Loucy (cell line): ENCODE results near the gene RBM33.

Source experiments
- H2AFZ ChIP-seq: fragments of 200-600 bp; sonication (generic); 2 replicates; pipeline ENCODE4 v1.6.0; 2016; ENCODE audit warnings: antibody characterized with exemption, mild to moderate bottlenecking, low read length, moderate library complexity
- H3F3A ChIP-seq: fragments of 200-600 bp; 2 replicates; pipeline ENCODE4 v1.6.0; 2016; ENCODE audit warnings: antibody characterized with exemption, low read depth, mild to moderate bottlenecking
- H3K27me3 ChIP-seq: fragments of 200-600 bp; sonication (generic); 2 replicates; pipeline ENCODE4 v1.6.1; 2014; ENCODE audit warnings: low read length, mild to moderate bottlenecking; ENCODE audit not compliant: insufficient read depth, poor library complexity, severe bottlenecking
- H3K36me3 ChIP-seq: fragments of 200-600 bp; sonication (generic); 2 replicates; pipeline ENCODE4 v1.6.1; 2016; ENCODE audit warnings: low read length; ENCODE audit not compliant: insufficient read depth
- H3K4me1 ChIP-seq: fragments of 200-600 bp; sonication (generic); 2 replicates; pipeline ENCODE4 v1.5.1; 2014; ENCODE audit warnings: low read length, mild to moderate bottlenecking; ENCODE audit not compliant: insufficient read depth, poor library complexity, severe bottlenecking
- H3K4me2 ChIP-seq: fragments of 200-600 bp; sonication (generic); 2 replicates; pipeline ENCODE4 v1.6.0; 2014; ENCODE audit warnings: antibody characterized with exemption, low read length, low read depth, mild to moderate bottlenecking; ENCODE audit not compliant: poor library complexity, severe bottlenecking
- H3K4me3 ChIP-seq: fragments of 200-600 bp; sonication (generic); 2 replicates; pipeline ENCODE4 v1.5.1; 2014; ENCODE audit warnings: low read length, mild to moderate bottlenecking, mixed read lengths; ENCODE audit not compliant: poor library complexity, severe bottlenecking
- H3K79me2 ChIP-seq: fragments of 200-600 bp; sonication (generic); 2 replicates; pipeline ENCODE4 v1.6.1; 2014; ENCODE audit warnings: low read length; ENCODE audit not compliant: insufficient read depth
- H3K9ac ChIP-seq: fragments of 200-600 bp; sonication (generic); 2 replicates; pipeline ENCODE4 v1.6.0; 2014; ENCODE audit warnings: mild to moderate bottlenecking, low read depth, low read length, moderate library complexity; ENCODE audit not compliant: poor library complexity, severe bottlenecking
- H3K9me2 ChIP-seq: fragments of 200-600 bp; sonication (generic); replicated peaks from 2 replicates; pipeline ENCODE4 v1.6.1; 2016; ENCODE audit warnings: low read depth, low read length, mixed read lengths
- H3K9me3 ChIP-seq: fragments of 200-600 bp; sonication (generic); 2 replicates; pipeline ENCODE4 v1.6.1; 2014; ENCODE audit warnings: mild to moderate bottlenecking, antibody characterized with exemption, low read length, low read depth; ENCODE audit not compliant: insufficient read depth
- H4K20me1 ChIP-seq: fragments of 200-600 bp; sonication (generic); 2 replicates; pipeline ENCODE4 v1.6.0; 2014; ENCODE audit warnings: antibody characterized with exemption, low read length, mild to moderate bottlenecking; ENCODE audit not compliant: insufficient read depth, poor library complexity, severe bottlenecking
- EZH2phosphoT487 ChIP-seq: fragments of 200-600 bp; IDR thresholded peaks from 2 replicates; pipeline ENCODE4 v1.6.1; 2018; ENCODE audit warnings: antibody characterized with exemption, mild to moderate bottlenecking, moderate library complexity, borderline replicate concordance
- TF ChIP-seq, protein P1 (sequence below): fragments of 200-600 bp; sonication (generic); conservative IDR thresholded peaks from 2 replicates; pipeline ENCODE4 v1.5.1; 2014; ENCODE audit warnings: mild to moderate bottlenecking, antibody characterized with exemption, low read length

RBM33 gene

DNA sequence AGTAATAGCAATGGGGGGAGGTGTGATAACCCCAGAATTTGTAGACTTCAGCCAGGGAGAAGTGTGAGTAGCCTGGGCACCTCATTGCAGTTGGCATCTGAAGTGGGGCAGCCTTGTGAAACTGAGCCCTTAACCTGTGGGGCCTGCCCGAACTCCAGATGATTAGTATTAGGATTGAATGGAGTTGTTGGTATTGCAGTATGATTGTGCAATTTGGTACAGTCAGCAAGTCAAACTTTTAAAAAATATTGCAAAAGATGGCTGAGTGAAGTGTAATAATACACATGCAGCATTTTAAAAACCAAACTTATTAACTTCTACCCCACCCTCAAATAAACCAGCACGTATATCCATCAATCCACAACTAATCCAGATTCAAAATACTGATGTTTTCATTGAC is 9.3 kb downstream of the RBM33 start:
- H3K9me2 ChIP-seq: no peaks in the 10 kb centered on the region
- peaks cover 100% of the 10 kb centered on the region for H3K79me2 ChIP-seq
- H3K36me3 ChIP-seq: no peaks in the 10 kb centered on the region
- peaks cover 8% of the 10 kb centered on the region; the same call in 1 of the 2 replicates for H3K9me3 ChIP-seq
- no peak overlapping the region for H2AFZ ChIP-seq
- H3K4me3 ChIP-seq: peak overlapping the region; percentile 45
- TF ChIP-seq EZH2phosphoT487: no peak
- TF ChIP-seq, protein P1, sequence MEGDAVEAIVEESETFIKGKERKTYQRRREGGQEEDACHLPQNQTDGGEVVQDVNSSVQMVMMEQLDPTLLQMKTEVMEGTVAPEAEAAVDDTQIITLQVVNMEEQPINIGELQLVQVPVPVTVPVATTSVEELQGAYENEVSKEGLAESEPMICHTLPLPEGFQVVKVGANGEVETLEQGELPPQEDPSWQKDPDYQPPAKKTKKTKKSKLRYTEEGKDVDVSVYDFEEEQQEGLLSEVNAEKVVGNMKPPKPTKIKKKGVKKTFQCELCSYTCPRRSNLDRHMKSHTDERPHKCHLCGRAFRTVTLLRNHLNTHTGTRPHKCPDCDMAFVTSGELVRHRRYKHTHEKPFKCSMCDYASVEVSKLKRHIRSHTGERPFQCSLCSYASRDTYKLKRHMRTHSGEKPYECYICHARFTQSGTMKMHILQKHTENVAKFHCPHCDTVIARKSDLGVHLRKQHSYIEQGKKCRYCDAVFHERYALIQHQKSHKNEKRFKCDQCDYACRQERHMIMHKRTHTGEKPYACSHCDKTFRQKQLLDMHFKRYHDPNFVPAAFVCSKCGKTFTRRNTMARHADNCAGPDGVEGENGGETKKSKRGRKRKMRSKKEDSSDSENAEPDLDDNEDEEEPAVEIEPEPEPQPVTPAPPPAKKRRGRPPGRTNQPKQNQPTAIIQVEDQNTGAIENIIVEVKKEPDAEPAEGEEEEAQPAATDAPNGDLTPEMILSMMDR: no peak
- H3F3A ChIP-seq: no peaks in the 10 kb centered on the region
- peaks cover 46% of the 10 kb centered on the region for H3K4me1 ChIP-seq
- H3K27me3 ChIP-seq: no peaks in the 10 kb centered on the region
- H3K9ac ChIP-seq: no peak overlapping the region
- H3K4me2 ChIP-seq: peak overlapping the region; percentile 60
- peaks cover 98% of the 10 kb centered on the region for H4K20me1 ChIP-seq

- Histone ChIP-seq H2AFZ (no peak overlapping the region), H3K9me3 (no peaks in the 10 kb centered on the region), H3K36me3 (peaks cover 6% of the 10 kb centered on the region; the same call in 1 of the 2 replicates), H3K4me3 (no peak overlapping the region), H3K4me2 (peak overlapping the region; percentile 6), H4K20me1 (peaks cover 94% of the 10 kb centered on the region), H3K9ac (no peak overlapping the region), H3K27me3 (no peaks in the 10 kb centered on the region), H3K9me2 (no peaks in the 10 kb centered on the region), H3K4me1 (peaks cover 21% of the 10 kb centered on the region), H3F3A (no peaks in the 10 kb centered on the region), H3K79me2 (peaks cover 99% of the 10 kb centered on the region)
- TF ChIP-seq EZH2phosphoT487: no peak
Measured at GRCh38 chr7:155656891-155657290, 12.4 kb downstream of the RBM33 start.

- no peaks in the 10 kb centered on the region for H3K27me3 ChIP-seq
- no peaks in the 10 kb centered on the region for H3K4me1 ChIP-seq
- H3K9ac ChIP-seq: no peak overlapping the region
- peaks cover 10% of the 10 kb centered on the region; the same call in 1 of the 2 replicates for H3K36me3 ChIP-seq
- H3K9me3 ChIP-seq: no peaks in the 10 kb centered on the region
- no peaks in the 10 kb centered on the region for H3K9me2 ChIP-seq
- no peak for TF ChIP-seq EZH2phosphoT487
- TF ChIP-seq, protein P1: no peak
- H3K4me3 ChIP-seq: no peak overlapping the region
- H3K79me2 ChIP-seq: peaks cover 99% of the 10 kb centered on the region
- no peaks in the 10 kb centered on the region for H3F3A ChIP-seq
- H3K4me2 ChIP-seq: no peak overlapping the region
- peaks cover 94% of the 10 kb centered on the region for H4K20me1 ChIP-seq
- no peak overlapping the region for H2AFZ ChIP-seq
Measured at GRCh38 chr7:155660059-155660757, 15.7 kb downstream of the RBM33 start.

DNA sequence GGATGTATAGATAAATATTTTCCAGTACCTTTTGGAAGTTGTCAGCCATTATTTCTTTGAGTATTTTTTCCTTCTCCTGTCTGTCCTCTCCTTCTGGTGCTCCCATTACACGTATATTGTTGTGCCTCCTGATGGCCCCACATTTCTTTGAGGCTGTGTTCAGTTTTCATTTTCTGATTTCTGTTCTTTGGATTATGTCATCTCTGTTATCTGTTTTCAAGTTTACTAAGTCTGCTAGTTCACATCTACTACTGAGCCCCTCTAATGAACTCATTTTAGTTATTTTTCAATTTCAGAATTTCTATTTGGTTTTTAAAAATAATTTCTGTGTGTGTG is 16.3 kb downstream of the RBM33 start:
- no peak overlapping the region for H3K9ac ChIP-seq
- H3K4me2 ChIP-seq: no peak overlapping the region
- no peaks in the 10 kb centered on the region for H3K27me3 ChIP-seq
- no peak overlapping the region for H2AFZ ChIP-seq
- H3K9me3 ChIP-seq: no peaks in the 10 kb centered on the region
- peaks cover 99% of the 10 kb centered on the region for H3K79me2 ChIP-seq
- H4K20me1 ChIP-seq: peaks cover 94% of the 10 kb centered on the region
- no peak for TF ChIP-seq EZH2phosphoT487
- TF ChIP-seq, protein P1: no peak
- H3K4me3 ChIP-seq: no peak overlapping the region
- peaks cover 16% of the 10 kb centered on the region; the same call in 1 of the 2 replicates for H3K36me3 ChIP-seq
- H3K4me1 ChIP-seq: no peaks in the 10 kb centered on the region
- no peaks in the 10 kb centered on the region for H3F3A ChIP-seq
- H3K9me2 ChIP-seq: no peaks in the 10 kb centered on the region
